HepG2 (cell line): ENCODE data around the gene LGALS1. TPM values are rescaled to one million over a fixed set of nuclear protein-coding genes. Genes with fewer than 3 reads are reported as not detected.
A peak's percentile ranks its signal among the peaks of the same experiment; 100 is the strongest.

Experiments used
- ATAC-seq: fragments of 200-7000 bp; cut with Tn5 transposase; 3 replicates; pipeline ENCODE4 v1.9.1; 2020; ENCODE audit warnings: mild to moderate bottlenecking, moderate library complexity
- BruUV-seq: library from RNA; stranded (reverse); fragments of 400-500 nt; replicated peaks from 2 replicates; lab custom pipeline; 2021; lab: Mats Ljungman, UMichigan
- CTCF ChIA-PET: fragments of 300-600 bp; formaldehyde crosslinking; extraction: SDS; loops from one replicate; lab custom pipeline; 2021; ENCODE audit warnings: low total read pairs, inconsistent platforms, low intra/inter-chr PET ratio; lab: Yijun Ruan, JAX
- POLR2A ChIA-PET: fragments of 350-600 bp; sonication (Branson Sonifier 250); formaldehyde crosslinking; loops from one replicate; lab custom pipeline; 2020; ENCODE audit warnings: antibody characterized with exemption, inconsistent platforms; lab: Yijun Ruan, JAX
- DNase-seq: peaks from one replicate; pipeline ENCODE4 v3.0.0-alpha.2; 2015; ENCODE audit warnings: low spot score
- FAIRE-seq: peaks from 3 replicates; lab custom pipeline; 2011; peaks lifted over from hg19 to GRCh38; lab: Jason Lieb, UNC
- H2AFZ ChIP-seq: one replicate; pipeline ENCODE4 v1.6.1; 2011; ENCODE audit warnings: low read length, inconsistent platforms
- H3K27ac ChIP-seq: fragments of 300-600 bp; 3 replicates; pipeline ENCODE4 v1.8.0; 2011; ENCODE audit warnings: mixed run types, mild to moderate bottlenecking, mixed read lengths, low read length, inconsistent platforms; ENCODE audit not compliant: insufficient read depth; ENCODE audit errors: extremely low read length
- H3K27me3 ChIP-seq, 2 experiments: fragments of 200-600 bp in 1 of 2; 2 replicates in 1 of 2; 3 replicates in 1 of 2; pipeline versions ENCODE4 v1.6.0 to v1.8.0; 2011; ENCODE audit warnings: low read length in 2 of 2, mild to moderate bottlenecking in 2 of 2, moderate library complexity in 2 of 2, inconsistent platforms in 1 of 2; ENCODE audit not compliant: insufficient read depth in 2 of 2, control insufficient read depth in 1 of 2
- H3K36me3 ChIP-seq, 2 experiments: fragments of 200-600 bp in 1 of 2; replicated peaks in 1 of 2; 2 replicates in 1 of 2; 3 replicates in 1 of 2; pipeline versions ENCODE4 v1.5.1 to v1.8.0; 2011; ENCODE audit warnings: low read length in 2 of 2, inconsistent platforms in 1 of 2; ENCODE audit not compliant: insufficient read depth in 2 of 2, control insufficient read depth in 1 of 2
- H3K4me1 ChIP-seq: 2 replicates; pipeline ENCODE4 v1.5.1; 2012; ENCODE audit warnings: low read length, inconsistent platforms; ENCODE audit not compliant: insufficient read depth
- H3K4me2 ChIP-seq: 2 replicates; pipeline ENCODE4 v1.6.0; 2011; ENCODE audit warnings: low read depth, low read length, inconsistent platforms
- H3K4me3 ChIP-seq, 3 experiments: fragments of 200-600 bp in 1 of 3; sonication (generic), shearing (Covaris generic) in 1 of 3; replicated peaks in 1 of 3; 2 replicates each; pipeline ENCODE4 v1.5.1; 2011 to 2016; ENCODE audit warnings: low read length in 3 of 3, inconsistent platforms in 2 of 3, low read depth in 2 of 3, mild to moderate bottlenecking in 2 of 3, control low read depth in 1 of 3, mixed read lengths in 1 of 3; ENCODE audit not compliant: insufficient read depth in 1 of 3
- H3K79me2 ChIP-seq: one replicate; pipeline ENCODE4 v1.6.1; 2011; ENCODE audit warnings: low read length, inconsistent platforms; ENCODE audit not compliant: insufficient read depth
- H3K9ac ChIP-seq: 2 replicates; pipeline ENCODE4 v1.6.0; 2011; ENCODE audit warnings: mild to moderate bottlenecking, low read depth, low read length, inconsistent platforms; ENCODE audit not compliant: insufficient read depth
- H3K9me3 ChIP-seq: 2 replicates; pipeline ENCODE4 v1.5.1; 2012; ENCODE audit warnings: mild to moderate bottlenecking, low read length
- H4K20me1 ChIP-seq: 2 replicates; pipeline ENCODE4 v1.6.0; 2011; ENCODE audit warnings: inconsistent platforms, mild to moderate bottlenecking, low read length, moderate library complexity; ENCODE audit not compliant: insufficient read depth
- JUN ChIP-seq: sonication (generic); formaldehyde crosslinking; IDR thresholded peaks from 2 replicates; pipeline ENCODE4 v1.4.0; 2020; ENCODE audit warnings: mild to moderate bottlenecking, missing genetic modification reagents
- MAFF ChIP-seq: IDR thresholded peaks from 2 replicates; pipeline ENCODE4 v1.6.1; 2011; ENCODE audit warnings: low read depth, low read length, improper control_type of control experiment
- MEF2D ChIP-seq: sonication (generic); formaldehyde crosslinking; IDR thresholded peaks from 2 replicates; pipeline ENCODE4 v1.5.1; 2020; ENCODE audit warnings: mild to moderate bottlenecking, missing genetic modification reagents
- PBX3 ChIP-seq: sonication (generic); formaldehyde crosslinking; IDR thresholded peaks from 2 replicates; pipeline ENCODE4 v1.8.1; 2023; ENCODE audit warnings: missing genetic modification reagents, inconsistent platforms, borderline replicate concordance
- RFX3 ChIP-seq: IDR thresholded peaks from 2 replicates; pipeline ENCODE4 v1.6.1; 2016; ENCODE audit warnings: missing biosample characterization, missing genetic modification reagents
- RXRB ChIP-seq: IDR thresholded peaks from 2 replicates; pipeline ENCODE4 v1.6.1; 2016; ENCODE audit warnings: borderline replicate concordance, missing genetic modification reagents, missing compliant biosample characterization
- XRCC5 ChIP-seq: fragments of 200-400 bp; formaldehyde crosslinking; optimal IDR thresholded peaks from 2 replicates; pipeline ENCODE3; 2017; ENCODE audit warnings: mild to moderate bottlenecking, low read length
- ZMYM2 ChIP-seq: sonication (generic); formaldehyde crosslinking; IDR thresholded peaks from 2 replicates; pipeline ENCODE4 v1.8.0; 2022; ENCODE audit warnings: mild to moderate bottlenecking, missing genetic modification reagents
- ZNF574 ChIP-seq: sonication (generic); formaldehyde crosslinking; IDR thresholded peaks from 2 replicates; pipeline ENCODE4 v1.4.0; 2020; ENCODE audit warnings: missing genetic modification reagents
- ZNF781 ChIP-seq: sonication (generic); formaldehyde crosslinking; IDR thresholded peaks from 2 replicates; pipeline ENCODE4 v1.5.1; 2020; ENCODE audit warnings: borderline replicate concordance, mild to moderate bottlenecking, missing genetic modification reagents; ENCODE audit errors: not compliant biosample characterization
- WGBS: methylation state at CpG from one replicate; pipeline ENCODE4 v1.1.6; 2017; ENCODE audit warnings: low lambda C conversion rate; 5-methylcytosine and 5-hydroxymethylcytosine counted together
- in situ Hi-C: cut with HindIII; loops from 2 replicates; pipeline ENCODE4 v1.10.0; 2017; ENCODE audit warnings: low pct_unique_long_range_greater_than_20kb; ENCODE audit not compliant: extremely low pct_ligation_motif_present
- intact Hi-C: fragments of 100-400 bp; cut with micrococcal nuclease; formaldehyde crosslinking; loops from one replicate; pipeline ENCODE4 v1.10.0; 2022; ENCODE audit not compliant: unreplicated experiment
- polyA plus RNA-seq, 8 experiments: library from polyadenylated mRNA; depleted of rRNA in 3 of 8; stranded (reverse) in 7 of 8; unstranded in 1 of 8; fragments of >200 nt; fragmentation: Illumina TruSeq in 4 of 8; extraction: Trizol in 4 of 8; gene quantifications; 2 replicates each; pipeline versions ENCODE4 v1.2.1 to v1.2.3, GENCODE V29; 2011 to 2016; ENCODE audit warnings: low read depth in 4 of 8, missing spikeins in 1 of 8, mixed read lengths in 1 of 8; ENCODE audit not compliant: insufficient read depth in 1 of 8
- total RNA-seq, 5 experiments: library from RNA; depleted of rRNA; stranded (reverse); fragments of >200 nt; fragmentation: Illumina TruSeq; extraction: Trizol; gene quantifications; 2 replicates each; pipeline ENCODE4 v1.2.3, GENCODE V29; 2016; ENCODE audit warnings: low read depth in 1 of 5
- TF ChIP-seq, protein P1 (sequence below): sonication (generic); formaldehyde crosslinking; IDR thresholded peaks from 2 replicates; pipeline ENCODE4 v1.4.0; 2020; ENCODE audit warnings: missing genetic modification reagents, borderline replicate concordance
- TF ChIP-seq, protein P2 (sequence below): sonication (generic); formaldehyde crosslinking; IDR thresholded peaks from 2 replicates; pipeline ENCODE4 v1.4.0; 2020; ENCODE audit warnings: missing genetic modification reagents

The LGALS1 gene
- total and polyA plus RNA-seq, 2 of the 13 experiments (the other 11 are each of a cell fraction or from before 2014, with no cell fraction given): 103 to 858 TPM

GRCh38 chr22:37725551-37726240, 50.3 kb downstream of the LGALS1 start (continued):
- TF ChIP-seq, protein P1, sequence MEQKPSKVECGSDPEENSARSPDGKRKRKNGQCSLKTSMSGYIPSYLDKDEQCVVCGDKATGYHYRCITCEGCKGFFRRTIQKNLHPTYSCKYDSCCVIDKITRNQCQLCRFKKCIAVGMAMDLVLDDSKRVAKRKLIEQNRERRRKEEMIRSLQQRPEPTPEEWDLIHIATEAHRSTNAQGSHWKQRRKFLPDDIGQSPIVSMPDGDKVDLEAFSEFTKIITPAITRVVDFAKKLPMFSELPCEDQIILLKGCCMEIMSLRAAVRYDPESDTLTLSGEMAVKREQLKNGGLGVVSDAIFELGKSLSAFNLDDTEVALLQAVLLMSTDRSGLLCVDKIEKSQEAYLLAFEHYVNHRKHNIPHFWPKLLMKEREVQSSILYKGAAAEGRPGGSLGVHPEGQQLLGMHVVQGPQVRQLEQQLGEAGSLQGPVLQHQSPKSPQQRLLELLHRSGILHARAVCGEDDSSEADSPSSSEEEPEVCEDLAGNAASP (CRISPR knock-in tag): no peak

GRCh38 chr22:37726241-37726887, 50.9 kb downstream of the LGALS1 start:
- H3K27ac ChIP-seq: no peak overlapping the region
- intact Hi-C loops (no loop called here), in situ Hi-C loops (no loop called here)
- FAIRE-seq: no peak
- H3K36me3 ChIP-seq: 0 out of 5 replicates have a peak, but pooled peaks cover 0 to 1% of the 10 kb centered on the region in 2 experiments
- H3K9ac ChIP-seq: no peak overlapping the region
- H3K4me2 ChIP-seq: no peak overlapping the region
- no peak overlapping the region for H3K4me3 ChIP-seq
- POLR2A ChIA-PET: no interaction called here
- BruUV-seq: no TSS peak
- 89% methylated on average over 13 of the region's 20 CpGs for WGBS
- no peak overlapping the region for H2AFZ ChIP-seq
- peaks cover 23% of the 10 kb centered on the region for H3K4me1 ChIP-seq
- no peaks in the 10 kb centered on the region for H3K79me2 ChIP-seq
- ATAC-seq: peak; percentile 49; the same call in 2 of the 3 replicates
- no peak for DNase-seq
- CTCF ChIA-PET: no interaction called here
- H4K20me1 ChIP-seq: no peaks in the 10 kb centered on the region
- no peaks in the 10 kb centered on the region for H3K27me3 ChIP-seq
- no peaks in the 10 kb centered on the region for H3K9me3 ChIP-seq
- TF ChIP-seq, protein P2, sequence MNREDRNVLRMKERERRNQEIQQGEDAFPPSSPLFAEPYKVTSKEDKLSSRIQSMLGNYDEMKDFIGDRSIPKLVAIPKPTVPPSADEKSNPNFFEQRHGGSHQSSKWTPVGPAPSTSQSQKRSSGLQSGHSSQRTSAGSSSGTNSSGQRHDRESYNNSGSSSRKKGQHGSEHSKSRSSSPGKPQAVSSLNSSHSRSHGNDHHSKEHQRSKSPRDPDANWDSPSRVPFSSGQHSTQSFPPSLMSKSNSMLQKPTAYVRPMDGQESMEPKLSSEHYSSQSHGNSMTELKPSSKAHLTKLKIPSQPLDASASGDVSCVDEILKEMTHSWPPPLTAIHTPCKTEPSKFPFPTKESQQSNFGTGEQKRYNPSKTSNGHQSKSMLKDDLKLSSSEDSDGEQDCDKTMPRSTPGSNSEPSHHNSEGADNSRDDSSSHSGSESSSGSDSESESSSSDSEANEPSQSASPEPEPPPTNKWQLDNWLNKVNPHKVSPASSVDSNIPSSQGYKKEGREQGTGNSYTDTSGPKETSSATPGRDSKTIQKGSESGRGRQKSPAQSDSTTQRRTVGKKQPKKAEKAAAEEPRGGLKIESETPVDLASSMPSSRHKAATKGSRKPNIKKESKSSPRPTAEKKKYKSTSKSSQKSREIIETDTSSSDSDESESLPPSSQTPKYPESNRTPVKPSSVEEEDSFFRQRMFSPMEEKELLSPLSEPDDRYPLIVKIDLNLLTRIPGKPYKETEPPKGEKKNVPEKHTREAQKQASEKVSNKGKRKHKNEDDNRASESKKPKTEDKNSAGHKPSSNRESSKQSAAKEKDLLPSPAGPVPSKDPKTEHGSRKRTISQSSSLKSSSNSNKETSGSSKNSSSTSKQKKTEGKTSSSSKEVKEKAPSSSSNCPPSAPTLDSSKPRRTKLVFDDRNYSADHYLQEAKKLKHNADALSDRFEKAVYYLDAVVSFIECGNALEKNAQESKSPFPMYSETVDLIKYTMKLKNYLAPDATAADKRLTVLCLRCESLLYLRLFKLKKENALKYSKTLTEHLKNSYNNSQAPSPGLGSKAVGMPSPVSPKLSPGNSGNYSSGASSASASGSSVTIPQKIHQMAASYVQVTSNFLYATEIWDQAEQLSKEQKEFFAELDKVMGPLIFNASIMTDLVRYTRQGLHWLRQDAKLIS (CRISPR knock-in tag): no peak
- TF ChIP-seq RXRB (CRISPR knock-in tag): no peak
- TF ChIP-seq RFX3 (CRISPR knock-in tag): no peak
- no peak for TF ChIP-seq MEF2D
- no peak for TF ChIP-seq PBX3 (CRISPR knock-in tag)
- TF ChIP-seq XRCC5: no peak
- TF ChIP-seq ZNF574 (CRISPR knock-in tag): no peak
- TF ChIP-seq MAFF: no peak
- no peak for TF ChIP-seq ZNF781 (CRISPR knock-in tag)
- no peak for TF ChIP-seq JUN (CRISPR knock-in tag)
- no peak for TF ChIP-seq ZMYM2 (CRISPR knock-in tag)
